ENCODE results near the gene JMJD1C.
"Not testable (repeated sequence)": the region's sequence is repeated elsewhere in the genome, so short reads cannot be mapped to it uniquely, and the experiment has no call there.

JMJD1C gene

DNA sequence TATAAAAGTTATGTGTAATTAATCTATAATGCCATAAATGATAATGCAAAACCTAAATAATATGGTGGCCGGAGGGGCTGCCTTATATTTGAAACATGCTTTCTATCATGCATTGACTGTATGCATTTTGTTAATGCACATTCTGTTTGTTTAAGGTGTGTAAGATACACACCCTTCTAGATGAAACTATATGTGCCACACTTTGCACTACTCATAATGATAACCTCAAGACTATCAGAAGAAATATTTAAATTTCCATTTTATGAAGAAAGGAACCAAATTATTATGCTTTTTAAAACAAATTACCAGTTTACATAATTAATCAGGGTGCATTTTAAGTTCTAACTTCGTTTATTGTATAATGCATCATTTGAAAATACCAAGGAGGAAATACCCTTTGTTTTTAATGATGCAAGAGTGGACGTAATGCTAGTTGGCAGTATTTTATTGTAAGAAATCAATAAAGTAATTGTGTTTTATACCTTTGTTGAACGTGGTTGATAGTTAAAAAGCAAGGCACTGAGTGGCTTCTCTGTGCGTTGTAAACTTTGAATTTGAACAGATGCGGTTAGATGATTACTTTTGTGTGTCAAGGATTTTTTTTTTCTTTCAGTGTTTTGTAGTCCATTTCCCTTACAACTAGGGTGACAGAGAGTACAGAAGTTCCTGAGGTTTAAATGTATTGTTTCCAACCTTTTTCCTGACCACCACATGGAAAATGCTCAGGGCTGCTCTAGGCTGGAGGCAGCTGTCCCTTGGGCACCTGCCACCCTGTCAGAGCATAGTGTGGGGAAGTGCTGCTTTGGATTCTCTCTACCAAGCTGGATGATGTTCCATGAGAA lies 311.0 kb downstream of the JMJD1C start:
- H3K4me1 ChIP-seq: no peaks in the 10 kb centered on the region
- no peak overlapping the region for H3K27ac ChIP-seq
- no peaks in the 10 kb centered on the region for H3K27me3 ChIP-seq (ENCODE audit: control insufficient read depth, insufficient read depth, low read length)
- no peaks in the 10 kb centered on the region for H3K79me2 ChIP-seq
- H3K4me2 ChIP-seq (ENCODE audit: low read length): no peak overlapping the region
- H3K9me3 ChIP-seq (ENCODE audit: control insufficient read depth, low read length): no peaks in the 10 kb centered on the region
- no peak overlapping the region for H3K9ac ChIP-seq
- no peaks in the 10 kb centered on the region for H3K36me3 ChIP-seq (ENCODE audit: control insufficient read depth, insufficient read depth, low read length)
- H3K4me3 ChIP-seq (ENCODE audit: low read depth, low read length): no peak overlapping the region
- TF ChIP-seq CTCF (IDR thresholded peaks at IDR 0.05): no peak
- no peak overlapping the region for H2AFZ ChIP-seq

- not testable (repeated sequence) for H3K4me3 ChIP-seq (ENCODE audit: low read depth, low read length); H2AFZ ChIP-seq; H3K9me3 ChIP-seq (ENCODE audit: control insufficient read depth, low read length); H3K9ac ChIP-seq; H3K27ac ChIP-seq; H3K79me2 ChIP-seq; H3K27me3 ChIP-seq (ENCODE audit: control insufficient read depth, insufficient read depth, low read length); H3K36me3 ChIP-seq (ENCODE audit: control insufficient read depth, insufficient read depth, low read length); H3K4me2 ChIP-seq (ENCODE audit: low read length); H3K4me1 ChIP-seq
These were observed 311.8 kb downstream of the JMJD1C start for GRCh38 chr10:63153868-63154545.

DNA sequence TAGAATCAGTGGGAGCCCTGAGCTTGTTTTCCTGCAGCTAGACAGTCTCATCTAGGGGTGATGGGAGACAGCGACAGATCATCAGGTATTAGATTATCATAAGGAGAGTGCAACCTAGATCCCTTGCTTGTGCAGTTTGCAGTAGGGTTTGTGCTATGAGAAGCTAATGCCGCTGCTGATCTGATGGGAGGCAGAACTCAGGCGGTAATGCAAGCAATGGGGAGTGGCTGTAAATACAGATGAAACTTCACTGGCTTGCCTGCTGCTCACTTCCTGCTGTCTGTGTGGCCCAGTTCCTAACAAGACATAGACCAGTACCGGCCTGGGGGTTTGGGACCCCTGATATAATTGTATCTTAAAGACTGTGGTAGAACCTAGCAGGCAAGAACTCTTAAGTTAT lies 315.0 kb downstream of the JMJD1C start:
- TF ChIP-seq CTCF (IDR thresholded peaks at IDR 0.05): no peak
- H3K36me3 ChIP-seq (ENCODE audit: control insufficient read depth, insufficient read depth, low read length): no peaks in the 10 kb centered on the region
- H3K27me3 ChIP-seq (ENCODE audit: control insufficient read depth, insufficient read depth, low read length): no peaks in the 10 kb centered on the region
- H3K79me2 ChIP-seq: peaks cover 2% of the 10 kb centered on the region
- peaks cover 9% of the 10 kb centered on the region for H3K4me1 ChIP-seq
- no peak overlapping the region for H2AFZ ChIP-seq
- H3K9me3 ChIP-seq (ENCODE audit: control insufficient read depth, low read length): no peaks in the 10 kb centered on the region
- H3K9ac ChIP-seq: no peak overlapping the region
- no peak overlapping the region for H3K4me2 ChIP-seq (ENCODE audit: low read length)
- no peak overlapping the region for H3K27ac ChIP-seq
- H3K4me3 ChIP-seq (ENCODE audit: low read depth, low read length): no peak overlapping the region

GRCh38 chr10:63146503-63146902 lies 319.3 kb downstream of the JMJD1C start:
- no peaks in the 10 kb centered on the region for H3K27me3 ChIP-seq (ENCODE audit: control insufficient read depth, insufficient read depth, low read length)
- peaks cover 13% of the 10 kb centered on the region for H3K4me1 ChIP-seq
- H3K36me3 ChIP-seq (ENCODE audit: control insufficient read depth, insufficient read depth, low read length): no peaks in the 10 kb centered on the region
- no peaks in the 10 kb centered on the region for H3K9me3 ChIP-seq (ENCODE audit: control insufficient read depth, low read length)
- H3K4me2 ChIP-seq (ENCODE audit: low read length): no peak overlapping the region
- H3K27ac ChIP-seq: peak overlapping the region; percentile 22
- H3K4me3 ChIP-seq (ENCODE audit: low read depth, low read length): no peak overlapping the region
- no peak overlapping the region for H3K9ac ChIP-seq
- no peak overlapping the region for H2AFZ ChIP-seq
- TF ChIP-seq CTCF (IDR thresholded peaks at IDR 0.05): no peak
- H3K79me2 ChIP-seq: peaks cover 10% of the 10 kb centered on the region

- H3K9ac ChIP-seq: no peak overlapping the region
These were observed 320.0 kb downstream of the JMJD1C start for GRCh38 chr10:63145782-63146181.

More at GRCh38 chr10:63145782-63146181, 320.0 kb downstream of the JMJD1C start:
- no peaks in the 10 kb centered on the region for H3K9me3 ChIP-seq (ENCODE audit: control insufficient read depth, low read length)
- H3K27me3 ChIP-seq (ENCODE audit: control insufficient read depth, insufficient read depth, low read length): no peaks in the 10 kb centered on the region
- no peak overlapping the region for H3K4me3 ChIP-seq (ENCODE audit: low read depth, low read length)
- no peaks in the 10 kb centered on the region for H3K36me3 ChIP-seq (ENCODE audit: control insufficient read depth, insufficient read depth, low read length)
- no peak overlapping the region for H2AFZ ChIP-seq
- peaks cover 16% of the 10 kb centered on the region for H3K79me2 ChIP-seq
- no peak overlapping the region for H3K4me2 ChIP-seq (ENCODE audit: low read length)
- no peak for TF ChIP-seq CTCF (IDR thresholded peaks at IDR 0.05)
- peak overlapping the region; percentile 11 for H3K27ac ChIP-seq
- H3K4me1 ChIP-seq: peaks cover 13% of the 10 kb centered on the region
